ENCODE measurements around the gene DHODH. TPM values are rescaled to one million over a fixed set of nuclear protein-coding genes. Genes with fewer than 3 reads are reported as not detected.

The DHODH gene
- total and polyA plus RNA-seq, 10 of the 15 experiments (the other 5 are each of a cell fraction or from before 2014, with no cell fraction given), result 3.4 to 23.3 (median 13.2) TPM

GRCh38 chr16:72009779-72010178 is 1.2 kb downstream of the DHODH start (continued):
- TF ChIP-seq IKZF1 (conservative IDR thresholded peaks at IDR 0.05) (no peak), EP300 (IDR thresholded peaks at IDR 0.05; ENCODE audit: borderline replicate concordance in 1 of 2, control insufficient read depth in 1 of 2, low read depth in 2 of 2, low read length in 2 of 2) (no peak), CBFB (IDR thresholded peaks at IDR 0.05; ENCODE audit: low read depth) (no peak), MTA3 (IDR thresholded peaks at IDR 0.05; ENCODE audit: borderline replicate concordance, low read length) (no peak)

DNA sequence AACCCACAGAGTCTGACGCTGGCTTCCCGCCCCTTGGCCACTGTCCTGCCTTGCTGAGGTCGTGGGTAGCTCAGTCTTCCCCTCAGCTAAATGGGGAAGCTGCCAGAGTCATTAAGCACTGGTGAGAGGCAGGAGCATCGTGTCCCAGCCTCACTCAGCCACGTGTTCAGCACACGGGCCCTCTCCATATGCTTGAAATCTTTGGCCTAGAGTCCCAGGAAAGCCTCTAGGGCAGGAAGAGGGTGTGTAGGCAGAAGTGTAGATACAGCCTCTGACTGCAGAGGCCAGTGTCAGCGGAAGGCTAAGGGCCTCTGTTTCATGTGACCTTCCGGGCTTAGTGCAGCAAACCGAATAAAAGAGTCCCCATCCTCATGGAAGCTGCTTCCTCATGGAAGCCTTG is 4.1 kb downstream of the DHODH start:
- in situ Hi-C loops (cut with MboI), result no loop called here
- peaks cover 3 to 8% of the 10 kb centered on the region in 2 experiments; a peak in 3 of 4 replicates for H3K36me3 ChIP-seq (ENCODE audit: control insufficient read depth in 2 of 2, insufficient read depth in 2 of 2, low read length in 1 of 2)
- no peak overlapping the region for H3K4me2 ChIP-seq (ENCODE audit: control insufficient read depth, insufficient read depth)
- no peak overlapping the region for H3K27ac ChIP-seq (ENCODE audit: control insufficient read depth, insufficient read depth)
- H4K20me1 ChIP-seq (ENCODE audit: control insufficient read depth, insufficient read depth), result no peaks in the 10 kb centered on the region
- ChIA-PET POLR2A (no interaction called here), RAD21 (ENCODE audit: unreplicated experiment) (no interaction called here), SMC1A (ENCODE audit: uncharacterized antibody, unreplicated experiment) (no interaction called here), CTCF (interaction anchor here (1.1 to 2.2 kb wide), 2 partner anchors 56 to 82 kb away, joined by 3 to 5 read pairs; no protein-coding TSS in a partner anchor)
- no peaks in the 10 kb centered on the region for H3K9me3 ChIP-seq (replicated peaks; ENCODE audit: control insufficient read depth, insufficient read depth, low read length)
- H3K9ac ChIP-seq (ENCODE audit: control insufficient read depth, insufficient read depth, low read length), result no peak overlapping the region
- no peaks in the 10 kb centered on the region for H3K27me3 ChIP-seq (replicated peaks in 1 of 2; ENCODE audit: control insufficient read depth in 2 of 2, insufficient read depth in 2 of 2, low read length in 1 of 2)
- H3K4me3 ChIP-seq, result no peak overlapping the region
- H3K4me1 ChIP-seq (ENCODE audit: control insufficient read depth, insufficient read depth, low read length), result 0 out of 2 replicates have a peak, but pooled peaks cover 4% of the 10 kb centered on the region
- intact Hi-C loops (cut with micrococcal nuclease; ENCODE audit: unreplicated experiment), result no loop called here
- no peak for FAIRE-seq
- H3K79me2 ChIP-seq (ENCODE audit: control insufficient read depth, insufficient read depth, low read length), result peaks cover 4% of the 10 kb centered on the region
- H2AFZ ChIP-seq (ENCODE audit: control insufficient read depth, low read depth, low read length), result no peak overlapping the region
- ATAC-seq, result no peak
- no peak for DNase-seq (ENCODE audit: low read depth, low spot score)
- 85% methylated on average over 9 of the region's 9 CpGs for WGBS (ENCODE audit: insufficient coverage, insufficient replicate concordance, low lambda C conversion rate, missing lambda C conversion rate)
- TF ChIP-seq SMC3 (IDR thresholded peaks at IDR 0.05; ENCODE audit: borderline replicate concordance, low read length) (no peak), IRF4 (IDR thresholded peaks at IDR 0.05; ENCODE audit: low read depth, low read length) (no peak), CHD1 (IDR thresholded peaks at IDR 0.05; ENCODE audit: low read depth, low read length) (no peak)
- no TSS peak for BruUV-seq (replicated peaks)

All from GM12878 (cell line).